Dedifferentiated amniotic fluid mesenchymal stem cell (primary cell): ENCODE results near the gene EHF.
A peak's percentile ranks its signal among the peaks of the same experiment; 100 is the strongest.
"Not testable (repeated sequence)": the region's sequence is repeated elsewhere in the genome, so short reads cannot be mapped to it uniquely, and the experiment has no call there.

Experiments
- DNase-seq: peaks from one replicate; pipeline ENCODE4 v3.0.0-alpha.2; 2016; ENCODE audit errors: extremely low spot score

The EHF gene

DNA sequence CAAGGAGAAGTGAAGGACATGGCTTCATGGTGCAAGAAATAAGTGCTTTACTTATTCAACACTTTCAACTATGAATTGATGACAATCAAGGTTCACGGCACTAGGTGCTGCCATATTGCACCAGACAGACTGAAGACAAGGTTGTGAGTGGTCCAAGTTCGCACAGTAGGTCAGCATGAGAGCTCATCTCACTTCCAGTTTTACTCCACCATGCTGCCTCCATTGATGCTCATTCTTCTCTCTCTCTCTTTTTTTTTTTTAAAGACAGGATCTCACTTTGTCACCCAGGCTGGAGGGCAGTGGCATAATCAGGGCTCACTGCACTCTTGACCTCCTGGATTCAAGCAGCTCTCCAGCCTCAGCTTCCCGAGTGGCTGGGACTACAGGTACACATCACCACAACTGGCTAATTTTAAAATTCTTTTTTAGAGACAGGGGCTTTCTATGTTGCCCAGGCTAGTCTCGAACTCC lies 47.7 kb downstream of the EHF start:
- no peak for DNase-seq

DNA sequence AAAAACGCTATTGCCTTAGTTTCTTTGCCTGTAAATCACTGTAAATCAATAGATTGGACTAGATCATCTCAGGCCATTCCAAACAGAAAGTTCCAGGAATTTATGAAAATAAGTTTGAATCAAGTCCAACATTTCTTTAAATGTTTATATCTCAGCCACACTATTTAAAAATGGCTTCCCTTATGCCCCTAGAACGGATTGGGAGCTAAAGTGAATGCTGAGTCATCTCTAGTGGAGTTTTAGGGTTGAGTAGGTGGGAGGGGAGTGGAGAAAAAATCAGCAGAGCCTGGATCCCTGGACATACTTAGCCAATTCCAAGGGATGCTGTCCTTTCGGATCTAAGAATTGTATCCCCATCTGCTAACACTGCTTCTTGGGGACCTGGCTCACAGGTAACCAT lies 48.6 kb downstream of the EHF start:
- no peak for DNase-seq

DNA sequence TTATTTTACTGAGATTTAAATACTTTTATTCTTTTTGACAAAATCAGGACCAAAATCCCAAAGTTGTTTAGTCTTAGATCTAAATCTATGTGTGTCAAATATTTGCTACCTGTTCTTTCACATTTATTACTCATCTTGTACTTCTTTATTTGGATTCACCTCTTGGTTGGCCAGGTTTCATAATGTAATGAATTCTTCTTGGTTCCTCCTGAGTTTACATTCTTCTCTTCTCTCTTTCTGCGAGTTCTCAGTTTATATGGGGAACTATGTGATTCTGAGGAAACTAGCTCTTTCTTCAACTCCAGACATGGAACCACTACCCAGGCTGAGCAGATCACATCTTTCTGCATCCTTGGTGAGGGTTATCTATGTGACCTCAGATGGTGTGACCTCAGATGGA lies 50.2 kb downstream of the EHF start:
- DNase-seq = no peak

DNA sequence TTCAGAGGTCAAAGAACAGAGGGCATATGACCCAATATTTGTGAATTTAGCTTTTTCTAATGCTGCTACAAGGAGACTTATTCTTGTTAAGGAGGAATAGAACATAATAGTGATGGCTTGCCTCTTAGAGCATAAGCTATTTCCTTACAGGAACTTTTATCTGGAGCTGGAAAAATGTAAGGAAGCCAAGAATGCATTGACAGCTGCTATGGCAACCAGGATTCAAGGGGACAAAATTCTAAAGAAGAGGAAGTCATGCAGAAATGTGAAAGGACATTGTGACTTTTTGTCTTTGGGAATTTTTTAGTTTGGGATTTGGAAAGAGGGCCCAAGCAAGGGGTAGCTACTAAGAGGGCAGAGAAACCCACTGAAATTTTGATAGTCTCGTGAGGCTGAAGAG lies 51.1 kb downstream of the EHF start:
- no peak for DNase-seq

DNA sequence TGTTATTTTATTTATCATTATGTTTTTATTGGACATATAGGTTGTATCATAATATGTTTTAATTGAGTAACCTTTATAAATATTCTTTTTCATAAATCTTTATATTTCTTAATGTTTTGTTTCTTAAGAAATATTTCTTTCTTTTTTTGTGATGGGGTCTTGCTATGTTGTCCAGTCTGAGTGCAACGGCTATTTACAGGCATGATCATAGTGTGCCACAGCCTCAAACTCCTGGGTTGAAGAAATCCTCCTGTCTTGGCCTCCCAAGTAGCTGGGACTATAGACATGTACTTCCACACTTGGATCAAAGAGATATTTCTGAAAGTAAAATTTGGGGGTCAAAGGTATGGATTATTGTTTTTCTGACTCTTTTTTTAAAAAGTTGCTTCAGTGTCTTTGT lies 53.1 kb downstream of the EHF start:
- DNase-seq = no peak

DNA sequence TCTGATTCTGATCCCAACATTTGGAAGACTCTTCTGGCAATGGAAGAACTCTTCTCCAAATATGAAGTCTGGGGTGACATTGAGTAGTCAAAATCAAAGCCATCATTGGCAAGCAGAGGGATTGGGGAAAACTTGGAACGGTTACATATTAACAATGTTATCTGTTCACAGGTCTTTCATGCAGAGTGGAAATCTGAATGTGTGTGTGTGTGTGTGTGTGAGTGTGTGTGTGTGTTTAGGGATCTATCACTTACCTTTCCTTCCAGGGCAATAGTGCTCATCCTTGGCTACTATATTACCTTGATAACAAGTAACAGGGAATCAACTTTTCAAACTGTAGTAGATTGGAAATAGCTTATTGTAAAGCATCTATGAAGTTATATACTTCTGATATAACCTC lies 55.3 kb downstream of the EHF start:
- DNase-seq = no peak

DNA sequence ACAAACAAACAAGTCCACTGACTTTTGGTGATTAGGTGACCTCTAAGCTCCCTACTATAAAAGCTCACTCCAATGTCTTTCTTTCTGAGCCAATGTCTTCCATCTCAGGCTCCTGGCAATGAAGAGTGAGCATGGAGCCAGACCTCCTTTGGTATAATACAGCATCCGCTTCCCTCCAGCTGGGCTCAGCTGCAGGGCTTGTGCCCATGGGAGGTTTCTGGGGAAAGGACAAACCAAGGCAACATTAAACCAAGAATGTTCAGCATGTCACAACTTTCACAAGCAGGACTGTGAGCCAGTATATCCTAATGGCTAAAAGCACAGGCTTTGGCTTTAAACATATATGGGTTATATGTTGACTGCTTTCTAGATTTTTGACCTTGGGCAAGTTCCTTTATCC lies 58.8 kb downstream of the EHF start:
- no peak for DNase-seq

DNA sequence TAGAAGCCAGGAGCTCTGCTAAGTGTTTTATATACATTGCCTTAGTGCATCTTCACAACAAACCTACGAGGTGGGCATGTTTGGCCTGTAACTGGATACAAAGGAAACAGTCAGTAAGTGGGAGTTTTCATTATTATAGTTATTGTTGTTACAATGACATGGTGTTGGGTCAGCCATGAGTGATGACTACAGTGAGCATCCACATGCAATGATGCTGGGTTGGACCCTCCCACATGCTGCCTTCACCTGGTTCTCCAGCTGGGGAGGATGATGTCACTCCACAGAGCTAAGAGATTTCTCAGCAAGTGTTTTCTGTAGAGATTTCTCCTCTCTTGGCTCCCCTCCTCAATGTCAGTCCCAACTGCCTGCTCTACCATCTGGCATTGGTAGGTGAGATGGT lies 59.3 kb downstream of the EHF start:
- DNase-seq = no peak

DNA sequence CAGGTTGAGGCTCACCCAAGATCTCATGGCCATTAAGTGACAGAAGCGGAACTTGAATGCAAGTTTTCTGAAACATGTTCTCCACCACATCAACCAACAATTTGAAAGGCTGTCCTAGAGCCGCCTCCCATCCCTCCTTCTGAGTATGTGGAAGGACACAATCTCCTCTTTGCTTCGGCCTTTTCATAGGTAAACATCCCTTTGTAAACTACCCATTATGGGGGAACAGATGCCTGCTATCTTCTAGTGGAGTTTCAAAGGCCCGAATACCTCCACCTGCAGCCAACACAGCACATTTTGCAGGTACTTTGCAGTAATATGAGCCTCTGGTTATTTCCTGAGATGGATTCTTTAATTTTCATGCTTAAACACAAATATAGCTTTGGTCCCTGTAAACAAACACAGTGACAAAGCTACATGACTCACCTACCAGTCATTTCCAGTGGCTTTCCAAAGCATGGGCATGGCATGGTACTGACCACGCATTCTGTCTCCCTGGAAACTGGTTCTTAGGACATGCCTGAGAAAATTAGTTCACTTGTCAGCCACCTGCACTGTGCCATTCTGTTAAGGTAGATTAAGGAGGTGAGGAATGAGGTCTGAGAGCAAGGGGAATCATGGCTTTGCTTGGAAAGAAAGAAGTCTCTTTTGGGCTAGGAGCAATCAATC lies 60.2 kb downstream of the EHF start:
- DNase-seq = peak; percentile 31

DNA sequence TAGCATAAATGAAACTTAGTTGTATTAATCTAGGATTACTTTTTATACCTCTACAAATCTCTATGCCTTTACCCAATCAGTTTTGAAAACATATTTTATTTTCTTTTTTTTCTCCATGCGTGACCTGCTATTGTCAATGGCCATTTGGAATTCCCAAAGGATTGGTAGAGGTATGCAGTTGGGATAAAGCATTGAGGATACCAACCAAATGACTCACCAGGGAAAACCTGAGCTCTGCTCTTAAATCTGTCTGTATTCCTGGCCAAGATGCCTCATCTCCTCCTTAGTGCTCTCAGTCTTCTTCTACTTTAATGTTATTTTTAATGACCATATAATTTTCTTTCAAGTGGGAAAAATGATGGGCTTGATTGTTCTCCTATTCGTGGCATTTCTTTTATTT lies 61.9 kb downstream of the EHF start:
- DNase-seq = no peak

DNA sequence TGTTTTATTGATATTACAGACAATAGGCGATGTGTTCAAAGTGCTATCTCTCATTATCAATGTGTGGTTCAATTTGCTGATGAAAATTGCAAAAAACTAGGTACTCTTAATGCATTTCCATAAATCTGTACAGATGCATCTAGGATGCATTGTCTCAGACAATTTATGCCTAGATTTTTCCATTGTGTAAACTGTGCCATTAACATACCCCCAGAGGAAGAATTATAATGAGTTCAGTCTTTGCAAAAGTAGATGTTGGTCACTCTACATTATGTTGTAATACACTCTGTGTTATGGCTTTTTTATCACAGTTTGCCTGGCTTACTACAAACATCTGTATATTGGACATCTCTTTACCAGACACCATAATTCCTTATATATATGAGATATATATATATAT lies 62.5 kb downstream of the EHF start:
- no peak for DNase-seq

DNA sequence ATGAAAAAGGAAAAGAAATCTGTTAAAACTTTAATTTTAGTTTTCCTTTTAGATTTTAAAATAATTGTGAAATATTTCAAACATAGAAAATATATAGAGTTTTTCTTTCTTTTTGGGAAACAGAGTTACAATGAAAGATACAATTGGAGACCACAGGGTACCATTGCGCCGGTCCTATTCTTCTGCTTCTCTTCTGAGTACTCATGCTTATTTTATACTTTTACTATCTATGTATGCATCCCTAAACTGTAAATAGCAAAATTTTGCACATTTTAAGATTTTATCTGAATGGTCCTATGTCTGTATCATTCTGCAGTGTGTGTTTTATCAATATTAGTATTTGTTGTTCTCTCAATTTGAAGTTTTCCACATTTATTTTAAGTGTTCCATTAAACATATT lies 65.0 kb downstream of the EHF start:
- no peak for DNase-seq

DNA sequence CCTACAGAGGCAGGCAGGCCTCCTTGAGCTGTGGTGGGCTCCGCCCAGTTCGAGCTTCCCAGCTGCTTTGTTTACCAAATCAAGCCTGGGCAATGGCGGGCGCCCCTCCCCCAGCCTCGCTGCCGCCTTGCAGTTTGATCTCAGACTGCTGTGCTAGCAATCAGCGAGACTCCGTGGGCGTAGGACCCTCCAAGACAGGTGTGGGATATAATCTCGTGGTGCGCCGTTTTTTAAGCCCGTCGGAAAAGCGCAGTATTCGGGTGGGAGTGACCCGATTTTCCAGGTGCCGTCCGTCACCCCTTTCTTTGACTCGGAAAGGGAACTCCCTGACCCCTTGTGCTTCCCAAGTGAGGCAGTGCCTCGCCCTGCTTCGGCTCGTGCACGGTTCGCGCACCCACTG lies 71.4 kb downstream of the EHF start:
- DNase-seq = not testable (repeated sequence)

DNA sequence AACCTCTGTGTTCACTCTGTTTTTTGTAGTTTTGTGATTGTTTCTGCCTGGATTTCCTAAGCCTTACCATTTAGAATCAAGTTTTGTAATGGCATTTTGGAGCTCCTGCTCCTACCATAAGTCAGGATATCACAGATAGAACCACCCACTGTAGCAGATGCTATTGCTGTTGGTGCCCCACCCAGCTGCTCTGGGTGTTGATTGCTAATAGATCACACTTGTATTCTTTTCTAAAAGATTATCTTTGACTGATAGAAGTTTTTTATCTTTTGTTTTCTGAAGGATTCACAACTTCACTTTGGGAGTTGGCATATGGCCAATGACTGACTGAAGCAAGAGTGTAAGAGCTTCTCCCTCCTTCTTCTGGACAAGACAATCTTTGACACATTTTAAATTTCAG lies 76.0 kb downstream of the EHF start:
- no peak for DNase-seq

DNA sequence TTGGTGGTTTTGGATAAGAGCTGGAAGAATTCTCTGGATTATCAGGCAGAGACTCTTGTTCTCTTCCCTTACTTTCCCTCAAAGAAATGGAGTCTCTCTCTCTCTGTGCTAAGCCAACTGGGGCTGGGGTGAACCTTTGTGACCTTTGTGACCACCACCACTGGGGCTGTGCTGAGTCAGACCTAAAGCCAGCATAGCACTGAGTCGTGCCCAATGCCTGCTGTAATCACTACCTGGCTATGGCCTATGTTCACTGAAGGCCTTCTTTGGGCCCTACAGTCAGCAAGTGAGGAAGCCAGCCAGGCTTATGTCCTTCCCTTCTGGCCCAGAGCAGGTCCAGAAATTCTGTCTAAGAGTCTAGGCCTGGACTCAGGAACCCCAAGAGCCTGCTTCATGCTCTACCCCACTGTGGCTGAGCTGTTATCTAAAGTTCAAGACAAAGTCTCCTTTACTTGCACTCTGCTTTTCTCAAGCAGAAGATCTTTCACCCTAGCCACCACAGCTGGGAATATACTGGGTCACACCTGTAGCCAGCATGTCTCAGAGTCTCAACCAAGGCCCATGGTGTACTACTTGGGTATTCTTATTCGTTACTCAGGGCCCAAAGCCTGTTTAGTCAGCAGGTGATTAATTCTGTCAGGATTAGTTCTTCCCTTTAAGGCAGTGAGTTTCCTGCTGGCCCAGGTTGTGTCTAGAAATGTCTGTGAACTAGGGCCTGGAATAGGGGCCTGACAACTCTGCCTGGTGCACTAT lies 86.0 kb downstream of the EHF start:
- no peak for DNase-seq

DNA sequence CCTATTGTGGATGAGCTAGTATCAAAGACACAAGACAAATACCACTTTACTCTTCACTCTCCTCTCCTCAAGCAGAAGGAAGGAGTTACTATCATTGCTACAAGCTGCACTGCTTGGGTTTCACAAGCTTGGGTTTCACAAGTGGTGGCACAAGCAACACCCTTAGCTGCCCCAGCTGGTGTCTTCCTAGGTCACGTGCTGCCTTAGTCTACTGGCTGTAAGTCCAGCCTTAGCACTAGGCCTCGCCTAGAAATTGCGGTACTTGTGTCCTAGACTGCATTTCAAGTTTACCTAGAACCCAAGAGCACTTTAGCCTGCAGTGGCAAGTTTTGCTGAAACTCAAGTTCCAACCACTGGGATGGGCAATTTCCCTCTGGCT lies 86.6 kb downstream of the EHF start:
- no peak for DNase-seq
